ENCODE results near the gene SYT15B.
"Not testable (repeated sequence)": the region's sequence is repeated elsewhere in the genome, so short reads cannot be mapped to it uniquely, and the experiment has no call there.

SYT15B gene

DNA sequence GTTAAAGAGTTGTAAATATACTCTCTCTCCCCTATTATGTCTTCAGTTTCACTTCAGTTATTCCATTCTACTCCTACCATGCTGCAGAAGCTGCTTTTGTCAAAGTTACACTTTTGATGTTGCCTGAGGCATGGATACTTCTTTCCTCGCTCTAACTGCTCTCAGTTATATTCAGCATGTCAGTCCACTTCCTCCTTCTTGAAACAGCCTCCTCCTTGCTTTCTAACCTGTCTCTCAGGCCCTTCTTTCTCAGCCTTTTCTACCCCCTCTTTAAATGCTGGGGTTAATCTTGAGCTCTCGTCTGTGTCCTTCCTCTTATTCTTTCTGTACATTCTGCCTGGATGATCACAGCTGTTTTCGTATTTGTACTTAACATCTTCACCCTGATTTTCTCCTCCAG, 40.0 kb downstream of the SYT15B start:
- not testable (repeated sequence) for H3K9me3 ChIP-seq (ENCODE audit: insufficient read depth, low read length); H3K36me3 ChIP-seq (ENCODE audit: insufficient read depth, insufficient read length, low read length); H3K4me3 ChIP-seq (ENCODE audit: insufficient read length, low read depth); H3K9ac ChIP-seq (ENCODE audit: insufficient read length, low read depth); DNase-seq (ENCODE audit: low read depth, low spot score); H3K4me1 ChIP-seq (ENCODE audit: insufficient read depth, insufficient read length); H3K27me3 ChIP-seq (ENCODE audit: insufficient read depth, insufficient read length)

DNA sequence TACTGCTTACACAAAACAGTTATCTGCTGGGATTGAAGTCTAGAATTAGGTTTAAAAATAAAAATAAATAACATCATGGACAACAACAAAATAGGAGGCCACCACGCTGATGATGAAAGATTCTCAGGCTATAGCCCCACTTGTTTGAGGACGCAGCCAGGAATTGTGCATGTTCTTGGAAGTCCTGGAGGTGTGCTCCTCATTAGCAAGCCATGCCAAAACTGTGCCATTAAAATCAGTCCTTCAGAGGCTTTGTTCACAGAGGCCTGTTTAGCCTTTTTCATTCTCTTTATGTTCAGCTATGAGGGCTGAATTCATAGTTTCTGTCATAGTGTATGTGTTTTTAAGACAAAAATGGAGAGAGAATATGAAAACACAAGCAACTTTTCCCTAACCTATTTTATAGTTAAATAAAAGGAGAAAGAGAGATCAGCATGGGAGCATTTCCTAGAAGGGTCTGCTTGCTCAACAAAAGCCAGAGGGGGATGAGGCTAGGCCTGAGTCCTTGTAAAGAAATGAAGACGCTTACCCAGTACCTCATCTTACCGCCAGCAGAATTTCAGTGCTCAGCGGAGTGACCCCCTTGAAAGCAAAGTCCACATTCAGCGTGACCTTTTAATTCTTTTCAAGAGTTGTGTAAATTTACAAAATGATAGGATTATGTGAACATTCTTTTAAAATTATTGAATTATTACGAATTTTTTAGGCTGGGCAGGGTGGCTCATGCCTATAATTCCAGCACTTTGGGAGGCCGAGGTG, 46.2 kb downstream of the SYT15B start:
- H3K36me3 ChIP-seq (ENCODE audit: insufficient read depth, insufficient read length, low read length); H3K4me1 ChIP-seq (ENCODE audit: insufficient read depth, insufficient read length); H3K9me3 ChIP-seq (ENCODE audit: insufficient read depth, low read length); H3K27me3 ChIP-seq (ENCODE audit: insufficient read depth, insufficient read length); H3K4me3 ChIP-seq (ENCODE audit: insufficient read length, low read depth); H3K9ac ChIP-seq (ENCODE audit: insufficient read length, low read depth); DNase-seq (ENCODE audit: low read depth, low spot score): not testable (repeated sequence)
